GM19193 (cell line): ENCODE results near the gene APOC1.

Experiments used
- POLR2A ChIP-seq: IDR thresholded peaks from 4 replicates; pipeline ENCODE4 v1.6.1; 2011; ENCODE audit not compliant: insufficient read depth, insufficient read length; ENCODE audit errors: extremely low read depth

The APOC1 gene

DNA sequence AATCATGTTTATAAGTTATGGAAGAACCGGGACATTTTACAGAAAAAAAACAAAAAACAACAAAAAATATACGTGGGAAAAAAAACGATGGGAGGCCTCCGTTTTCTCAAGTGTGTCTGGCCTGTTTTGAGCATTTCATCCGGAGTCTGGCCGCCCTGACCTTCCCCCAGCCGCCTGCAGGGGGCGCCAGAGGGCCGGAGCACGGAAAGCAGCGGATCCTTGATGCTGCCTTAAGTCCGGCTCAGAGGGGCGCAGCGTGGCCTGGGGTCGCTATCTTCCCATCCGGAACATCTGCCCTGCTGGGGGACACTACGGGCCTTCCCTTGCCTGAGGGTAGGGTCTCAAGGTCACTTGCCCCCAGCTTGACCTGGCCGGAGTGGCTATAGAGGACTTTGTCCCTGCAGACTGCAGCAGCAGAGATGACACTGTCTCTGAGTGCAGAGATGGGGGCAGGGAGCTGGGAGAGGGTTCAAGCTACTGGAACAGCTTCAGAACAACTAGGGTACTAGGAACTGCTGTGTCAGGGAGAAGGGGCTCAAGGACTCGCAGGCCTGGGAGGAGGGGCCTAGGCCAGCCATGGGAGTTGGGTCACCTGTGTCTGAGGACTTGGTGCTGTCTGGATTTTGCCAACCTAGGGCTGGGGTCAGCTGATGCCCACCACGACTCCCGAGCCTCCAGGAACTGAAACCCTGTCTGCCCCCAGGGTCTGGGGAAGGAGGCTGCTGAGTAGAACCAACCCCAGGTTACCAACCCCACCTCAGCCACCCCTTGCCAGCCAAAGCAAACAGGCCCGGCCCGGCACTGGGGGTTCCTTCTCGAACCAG is 10.6 kb upstream of the APOC1 start:
- TF ChIP-seq POLR2A: no peak

DNA sequence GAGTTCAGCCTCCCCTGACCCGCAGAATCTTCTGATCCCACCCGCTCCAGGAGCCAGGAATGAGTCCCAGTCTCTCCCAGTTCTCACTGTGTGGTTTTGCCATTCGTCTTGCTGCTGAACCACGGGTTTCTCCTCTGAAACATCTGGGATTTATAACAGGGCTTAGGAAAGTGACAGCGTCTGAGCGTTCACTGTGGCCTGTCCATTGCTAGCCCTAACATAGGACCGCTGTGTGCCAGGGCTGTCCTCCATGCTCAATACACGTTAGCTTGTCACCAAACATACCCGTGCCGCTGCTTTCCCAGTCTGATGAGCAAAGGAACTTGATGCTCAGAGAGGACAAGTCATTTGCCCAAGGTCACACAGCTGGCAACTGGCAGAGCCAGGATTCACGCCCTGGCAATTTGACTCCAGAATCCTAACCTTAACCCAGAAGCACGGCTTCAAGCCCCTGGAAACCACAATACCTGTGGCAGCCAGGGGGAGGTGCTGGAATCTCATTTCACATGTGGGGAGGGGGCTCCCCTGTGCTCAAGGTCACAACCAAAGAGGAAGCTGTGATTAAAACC is 9.9 kb upstream of the APOC1 start:
- TF ChIP-seq POLR2A: no peak

GRCh38 chr19:44905437-44906160 is 8.8 kb upstream of the APOC1 start, which contains the start of gene APOE:
TSS of gene APOE (plus strand) at chr19:44905796. CDS start at chr19:44906625, 829 bp downstream.
- no peak for TF ChIP-seq POLR2A

DNA sequence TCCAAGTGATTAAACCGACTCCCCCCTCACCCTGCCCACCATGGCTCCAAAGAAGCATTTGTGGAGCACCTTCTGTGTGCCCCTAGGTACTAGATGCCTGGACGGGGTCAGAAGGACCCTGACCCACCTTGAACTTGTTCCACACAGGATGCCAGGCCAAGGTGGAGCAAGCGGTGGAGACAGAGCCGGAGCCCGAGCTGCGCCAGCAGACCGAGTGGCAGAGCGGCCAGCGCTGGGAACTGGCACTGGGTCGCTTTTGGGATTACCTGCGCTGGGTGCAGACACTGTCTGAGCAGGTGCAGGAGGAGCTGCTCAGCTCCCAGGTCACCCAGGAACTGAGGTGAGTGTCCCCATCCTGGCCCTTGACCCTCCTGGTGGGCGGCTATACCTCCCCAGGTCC is 6.8 kb upstream of the APOC1 start:
- TF ChIP-seq POLR2A: no peak

DNA sequence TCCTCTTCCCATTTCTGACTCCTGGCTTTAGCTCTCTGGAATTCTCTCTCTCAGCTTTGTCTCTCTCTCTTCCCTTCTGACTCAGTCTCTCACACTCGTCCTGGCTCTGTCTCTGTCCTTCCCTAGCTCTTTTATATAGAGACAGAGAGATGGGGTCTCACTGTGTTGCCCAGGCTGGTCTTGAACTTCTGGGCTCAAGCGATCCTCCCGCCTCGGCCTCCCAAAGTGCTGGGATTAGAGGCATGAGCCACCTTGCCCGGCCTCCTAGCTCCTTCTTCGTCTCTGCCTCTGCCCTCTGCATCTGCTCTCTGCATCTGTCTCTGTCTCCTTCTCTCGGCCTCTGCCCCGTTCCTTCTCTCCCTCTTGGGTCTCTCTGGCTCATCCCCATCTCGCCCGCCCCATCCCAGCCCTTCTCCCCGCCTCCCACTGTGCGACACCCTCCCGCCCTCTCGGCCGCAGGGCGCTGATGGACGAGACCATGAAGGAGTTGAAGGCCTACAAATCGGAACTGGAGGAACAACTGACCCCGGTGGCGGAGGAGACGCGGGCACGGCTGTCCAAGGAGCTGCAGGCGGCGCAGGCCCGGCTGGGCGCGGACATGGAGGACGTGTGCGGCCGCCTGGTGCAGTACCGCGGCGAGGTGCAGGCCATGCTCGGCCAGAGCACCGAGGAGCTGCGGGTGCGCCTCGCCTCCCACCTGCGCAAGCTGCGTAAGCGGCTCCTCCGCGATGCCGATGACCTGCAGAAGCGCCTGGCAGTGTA is 6.2 kb upstream of the APOC1 start:
- no peak for TF ChIP-seq POLR2A

- TF ChIP-seq POLR2A: no peak
These were observed 5.6 kb upstream of the APOC1 start for GRCh38 chr19:44908836-44909261.

- no peak for TF ChIP-seq POLR2A
These were observed 4.6 kb upstream of the APOC1 start for GRCh38 chr19:44909775-44910174.

GRCh38 chr19:44912854-44913253 is 1.6 kb upstream of the APOC1 start:
- TF ChIP-seq POLR2A: no peak

GRCh38 chr19:44924243-44924725 is 9.9 kb downstream of the APOC1 start:
- TF ChIP-seq POLR2A: no peak

DNA sequence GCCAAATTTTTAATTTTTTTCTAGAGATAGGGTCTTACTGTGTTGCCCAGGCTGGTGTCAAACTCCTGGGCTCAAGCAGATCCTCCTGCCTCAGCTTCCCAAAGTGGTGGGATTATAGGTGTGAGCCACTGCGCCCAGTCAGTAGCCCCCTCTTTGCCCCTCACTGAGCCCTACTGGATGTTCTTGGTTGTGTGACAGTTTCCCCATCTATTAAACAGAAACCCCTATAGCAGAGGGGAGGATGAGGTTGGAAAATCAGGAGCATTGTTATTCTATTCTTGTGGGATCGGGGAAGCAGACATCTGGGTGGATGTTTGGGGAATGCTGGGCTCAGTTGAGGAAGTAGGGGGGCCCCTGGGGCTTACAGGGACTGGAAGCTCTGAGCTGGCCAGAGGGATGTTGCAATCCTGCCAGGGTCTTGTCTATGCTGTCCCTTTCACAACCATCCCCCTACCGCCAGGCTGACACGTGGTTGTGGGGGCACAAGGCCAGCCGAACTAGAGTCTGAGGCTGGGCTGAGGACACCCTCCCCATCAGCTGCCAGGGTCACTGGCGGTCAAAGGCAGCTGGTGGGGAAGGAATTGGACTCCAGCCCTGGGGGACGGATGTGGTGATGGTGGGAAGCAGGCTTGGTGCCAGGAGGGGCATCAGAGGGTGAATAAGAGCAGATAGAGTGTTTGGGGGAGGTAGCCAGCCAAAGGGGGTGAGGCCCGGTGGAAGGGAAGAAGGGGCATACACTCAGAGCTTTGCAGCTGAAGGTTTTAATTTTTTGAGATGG is 10.9 kb downstream of the APOC1 start:
- no peak for TF ChIP-seq POLR2A

DNA sequence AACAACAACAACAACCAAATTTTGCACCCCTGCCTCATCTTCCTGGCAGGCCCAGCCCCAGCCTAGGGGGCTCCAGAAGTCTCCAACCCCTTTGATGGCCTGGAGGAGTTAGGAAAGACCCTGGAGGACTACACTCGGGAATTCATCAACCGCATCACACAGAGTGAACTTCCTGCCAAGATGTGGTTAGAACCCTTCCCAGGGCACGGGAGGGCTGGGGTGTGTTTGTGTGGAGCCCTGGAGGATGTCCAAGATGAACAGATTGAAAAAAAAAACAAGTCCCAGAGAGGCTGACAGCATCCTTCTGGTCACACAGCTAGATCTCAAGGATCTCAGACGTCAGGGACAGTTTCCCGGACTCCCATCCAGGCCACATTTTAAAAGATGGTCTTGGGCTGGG is 13.3 kb downstream of the APOC1 start:
- no peak for TF ChIP-seq POLR2A

GRCh38 chr19:44930088-44930487 is 15.7 kb downstream of the APOC1 start:
- no peak for TF ChIP-seq POLR2A

DNA sequence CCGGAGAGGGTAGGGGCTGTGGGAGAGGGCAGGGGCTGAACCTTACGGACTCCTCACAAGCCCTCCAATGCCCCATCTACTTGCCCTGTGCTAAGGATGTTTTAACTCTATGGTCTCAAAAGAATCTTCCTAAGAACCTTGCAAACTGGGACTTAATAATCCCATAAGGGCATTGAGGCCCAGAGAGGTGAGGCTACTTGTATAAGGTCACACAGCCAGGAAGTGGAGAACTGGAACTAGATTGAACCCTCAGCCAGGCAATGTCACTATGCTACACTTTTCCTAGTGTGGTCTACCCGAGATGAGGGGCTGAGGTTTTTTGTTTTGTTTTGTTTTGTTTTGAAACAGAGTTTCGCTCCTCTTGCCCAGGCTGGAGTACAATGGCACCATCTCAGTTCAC is 17.1 kb downstream of the APOC1 start:
- TF ChIP-seq POLR2A: no peak

- TF ChIP-seq POLR2A: no peak
These were observed 25.3 kb downstream of the APOC1 start for GRCh38 chr19:44939668-44940067.
